Activated CD8-positive, alpha-beta T cell treated with anti-CD3 and anti-CD28 coated beads for 36 hours (primary cell): Measurements from ENCODE around the gene FBXO28. TPM values are rescaled to one million over a fixed set of nuclear protein-coding genes. Genes with fewer than 3 reads are reported as not detected.

Experiments used
- ATAC-seq: fragments of 200-7000 bp; cut with Tn5 transposase; one replicate; pipeline ENCODE4 v1.10.0; 2021; ENCODE audit warnings: mild to moderate bottlenecking, moderate library complexity
- CTCF ChIA-PET: fragments of 350-600 bp; sonication (Branson Sonifier 250); formaldehyde crosslinking; loops from one replicate; lab custom pipeline; 2021; ENCODE audit warnings: antibody characterized with exemption; lab: Charles Lee
- POLR2A ChIA-PET: fragments of 350-600 bp; sonication (Branson Sonifier 250); formaldehyde crosslinking; loops from one replicate; lab custom pipeline; 2021; ENCODE audit warnings: antibody characterized with exemption; lab: Charles Lee
- DNase-seq: peaks from one replicate; pipeline ENCODE4 v3.0.0-alpha.2; 2020
- H3K27ac Mint-ChIP-seq: one replicate; pipeline ENCODE4 v1.8.0; 2021; ENCODE audit warnings: mild to moderate bottlenecking, mixed read lengths
- H3K27me3 Mint-ChIP-seq: one replicate; pipeline ENCODE4 v1.8.0; 2021; ENCODE audit warnings: mixed read lengths
- H3K36me3 Mint-ChIP-seq: one replicate; pipeline ENCODE4 v1.8.0; 2021; ENCODE audit warnings: low read depth, mixed read lengths
- H3K4me1 Mint-ChIP-seq: one replicate; pipeline ENCODE4 v1.8.0; 2021; ENCODE audit warnings: low read depth, mixed read lengths
- H3K4me3 Mint-ChIP-seq: one replicate; pipeline ENCODE4 v1.8.0; 2021; ENCODE audit warnings: mild to moderate bottlenecking, moderate library complexity, mixed read lengths
- H3K9me3 Mint-ChIP-seq: one replicate; pipeline ENCODE4 v1.8.0; 2021; ENCODE audit warnings: mixed read lengths
- intact Hi-C: fragments of 100-400 bp; cut with micrococcal nuclease; formaldehyde crosslinking; loops from one replicate; pipeline ENCODE4 v1.10.0; 2022
- total RNA-seq, 2 experiments: library from RNA; stranded (reverse); gene quantifications; one replicate each; pipeline ENCODE4 v1.2.3, GENCODE V29; 2021
- TF ChIP-seq, protein P1 (sequence below): fragments of 200-600 bp; IDR thresholded peaks from one replicate; pipeline ENCODE4 v1.8.0; 2022; ENCODE audit warnings: antibody characterized with exemption, mild to moderate bottlenecking

Gene FBXO28
- total RNA-seq, 2 experiments from 2014 or later: 21.5 to 21.7 TPM

DNA sequence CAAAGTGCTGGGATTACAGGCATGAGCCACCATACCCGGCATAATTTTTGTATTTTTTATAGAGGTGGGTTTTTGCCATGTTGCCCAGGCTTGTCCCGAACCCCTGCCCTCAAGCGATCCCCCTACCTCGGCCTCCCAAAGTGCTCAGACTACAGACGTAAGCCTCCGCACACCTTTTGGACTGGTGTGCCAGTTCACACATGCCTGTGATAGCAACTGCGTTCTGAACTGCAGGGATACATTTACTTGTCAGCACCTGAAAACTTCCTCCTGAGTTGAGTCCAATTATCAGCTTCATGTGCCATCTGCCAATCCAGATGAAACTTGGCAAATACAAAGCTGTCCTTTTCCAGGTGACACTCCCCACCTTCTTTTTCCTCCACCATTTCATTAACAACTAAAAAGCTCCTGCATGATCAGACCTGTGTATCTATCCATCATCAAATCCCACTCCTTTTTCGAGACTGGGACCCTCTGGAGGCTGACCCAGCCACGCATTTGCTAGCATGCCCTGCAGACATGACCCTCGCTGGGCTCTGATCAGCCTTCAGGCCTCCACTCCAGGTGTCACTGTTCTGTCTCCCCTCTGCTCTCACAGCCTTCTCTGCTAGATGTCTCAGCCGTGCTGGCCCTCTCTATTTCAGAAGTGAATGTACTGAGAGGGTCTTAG is 67.0 kb downstream of the FBXO28 start:
- TF ChIP-seq, protein P1, sequence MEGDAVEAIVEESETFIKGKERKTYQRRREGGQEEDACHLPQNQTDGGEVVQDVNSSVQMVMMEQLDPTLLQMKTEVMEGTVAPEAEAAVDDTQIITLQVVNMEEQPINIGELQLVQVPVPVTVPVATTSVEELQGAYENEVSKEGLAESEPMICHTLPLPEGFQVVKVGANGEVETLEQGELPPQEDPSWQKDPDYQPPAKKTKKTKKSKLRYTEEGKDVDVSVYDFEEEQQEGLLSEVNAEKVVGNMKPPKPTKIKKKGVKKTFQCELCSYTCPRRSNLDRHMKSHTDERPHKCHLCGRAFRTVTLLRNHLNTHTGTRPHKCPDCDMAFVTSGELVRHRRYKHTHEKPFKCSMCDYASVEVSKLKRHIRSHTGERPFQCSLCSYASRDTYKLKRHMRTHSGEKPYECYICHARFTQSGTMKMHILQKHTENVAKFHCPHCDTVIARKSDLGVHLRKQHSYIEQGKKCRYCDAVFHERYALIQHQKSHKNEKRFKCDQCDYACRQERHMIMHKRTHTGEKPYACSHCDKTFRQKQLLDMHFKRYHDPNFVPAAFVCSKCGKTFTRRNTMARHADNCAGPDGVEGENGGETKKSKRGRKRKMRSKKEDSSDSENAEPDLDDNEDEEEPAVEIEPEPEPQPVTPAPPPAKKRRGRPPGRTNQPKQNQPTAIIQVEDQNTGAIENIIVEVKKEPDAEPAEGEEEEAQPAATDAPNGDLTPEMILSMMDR: no peak
- CTCF ChIA-PET: interaction anchor here (1.6 to 3.1 kb wide), 2 partner anchors 11 to 65 kb away, joined by 3 to 12 read pairs; no protein-coding TSS in a partner anchor
- no peaks in the 10 kb centered on the region for H3K9me3 Mint-ChIP-seq
- no peaks in the 10 kb centered on the region for H3K27me3 Mint-ChIP-seq
- peak overlapping the region; percentile 18 for H3K27ac Mint-ChIP-seq
- intact Hi-C loops: loop anchor here (10.0 kb wide), 1 partner anchor 66 kb away; the partner anchor contains the start of gene FBXO28
- POLR2A ChIA-PET: interaction anchor here (1.2 to 5.8 kb wide), 2 partner anchors 11 to 12 kb away, joined by 3 to 39 read pairs; no protein-coding TSS in a partner anchor
- H3K36me3 Mint-ChIP-seq: peaks cover 17% of the 10 kb centered on the region
- H3K4me3 Mint-ChIP-seq: no peak overlapping the region
- DNase-seq: no peak
- H3K4me1 Mint-ChIP-seq: peaks cover 26% of the 10 kb centered on the region
- no peak for ATAC-seq

DNA sequence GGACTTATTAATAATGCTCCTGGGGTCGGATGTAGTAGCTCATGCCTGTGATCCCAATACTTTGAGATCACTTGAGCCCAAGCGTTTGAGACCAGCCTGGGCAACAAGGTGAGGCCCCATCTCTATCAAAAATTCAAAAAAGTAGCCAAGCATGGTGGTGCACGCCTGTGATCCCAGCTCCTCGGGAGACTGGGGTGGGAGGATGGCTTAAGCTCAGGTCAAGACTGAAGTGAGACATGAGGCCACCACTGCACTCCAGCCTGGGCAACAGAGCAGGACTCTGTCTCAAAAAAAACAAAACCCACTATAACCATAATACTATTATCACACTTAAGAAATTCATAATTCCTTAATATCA is 67.5 kb downstream of the FBXO28 start:
- POLR2A ChIA-PET: interaction anchor here (1.2 to 5.8 kb wide), 3 partner anchors 11 to 18 kb away, joined by 3 to 39 read pairs (median 3); no protein-coding TSS in a partner anchor
- Mint-ChIP-seq H3K27ac (no peak overlapping the region), H3K27me3 (no peaks in the 10 kb centered on the region), H3K4me3 (peak overlapping the region; percentile 81), H3K36me3 (peaks cover 20% of the 10 kb centered on the region), H3K4me1 (peaks cover 30% of the 10 kb centered on the region), H3K9me3 (no peaks in the 10 kb centered on the region)
- DNase-seq (no peak), ATAC-seq (no peak)
- CTCF ChIA-PET: interaction anchor here (1.6 to 3.1 kb wide), 3 partner anchors 12 to 66 kb away, joined by 3 to 12 read pairs (median 5); no protein-coding TSS in a partner anchor
- TF ChIP-seq, protein P1: no peak
- intact Hi-C loops: loop anchor here (10.0 kb wide), 1 partner anchor 67 kb away; the partner anchor contains the start of gene FBXO28

DNA sequence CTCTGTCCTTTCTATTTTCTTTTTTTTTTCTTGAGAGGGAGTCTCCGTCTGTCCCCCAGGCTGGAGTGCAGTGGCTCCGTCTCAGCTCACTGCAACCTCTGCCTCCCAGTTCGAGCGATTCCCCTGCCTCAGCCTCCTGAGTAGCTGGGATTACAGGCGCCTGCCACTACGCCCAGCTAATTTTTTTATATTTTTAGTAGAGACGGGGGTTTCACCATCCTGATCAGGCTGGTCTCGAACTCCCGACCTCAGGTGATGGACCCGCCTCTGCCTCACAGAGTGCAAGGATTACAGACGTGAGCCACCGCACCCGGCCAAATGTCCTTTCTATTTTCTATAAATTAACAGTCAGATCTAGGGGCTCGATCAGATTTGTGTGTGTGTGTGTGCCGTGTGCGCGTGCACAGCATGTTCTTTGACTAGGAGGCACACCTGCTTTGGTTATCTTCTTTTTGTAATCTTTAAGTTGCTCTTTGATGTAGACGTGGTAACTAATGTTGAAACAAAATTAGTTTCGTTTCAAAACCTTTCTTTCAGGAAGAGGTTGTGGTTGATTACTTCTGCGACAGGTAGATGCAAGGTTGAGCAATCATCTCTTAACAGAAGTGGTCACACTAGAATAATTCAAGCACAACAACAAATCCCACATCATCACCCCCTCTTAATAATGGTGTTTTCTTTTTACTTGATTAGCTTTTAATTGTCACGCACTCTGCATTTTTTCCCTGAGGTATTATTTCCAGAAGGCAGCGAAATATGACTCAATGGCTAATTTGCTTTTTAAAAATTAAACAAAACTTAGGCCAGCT is 68.3 kb downstream of the FBXO28 start:
- Mint-ChIP-seq H3K4me1 (peaks cover 36% of the 10 kb centered on the region), H3K4me3 (peak overlapping the region; percentile 81), H3K27ac (peak overlapping the region; percentile 85), H3K9me3 (no peaks in the 10 kb centered on the region), H3K36me3 (peaks cover 25% of the 10 kb centered on the region), H3K27me3 (no peaks in the 10 kb centered on the region)
- DNase-seq (peak; percentile 73), ATAC-seq (peak; percentile 50)
- intact Hi-C loops: loop anchor here (10.0 kb wide), 1 partner anchor 67 kb away; the partner anchor contains the start of gene FBXO28
- ChIA-PET CTCF (interaction anchor here (0.8 to 3.1 kb wide), 6 partner anchors 11 to 274 kb away, joined by 3 to 12 read pairs (median 3); no protein-coding TSS in a partner anchor), POLR2A (interaction anchor here (0.6 to 5.8 kb wide), 7 partner anchors 11 to 197 kb away, joined by 3 to 39 read pairs (median 4); partner anchors contain the start of gene FBXO28)
- TF ChIP-seq, protein P1: no peak

DNA sequence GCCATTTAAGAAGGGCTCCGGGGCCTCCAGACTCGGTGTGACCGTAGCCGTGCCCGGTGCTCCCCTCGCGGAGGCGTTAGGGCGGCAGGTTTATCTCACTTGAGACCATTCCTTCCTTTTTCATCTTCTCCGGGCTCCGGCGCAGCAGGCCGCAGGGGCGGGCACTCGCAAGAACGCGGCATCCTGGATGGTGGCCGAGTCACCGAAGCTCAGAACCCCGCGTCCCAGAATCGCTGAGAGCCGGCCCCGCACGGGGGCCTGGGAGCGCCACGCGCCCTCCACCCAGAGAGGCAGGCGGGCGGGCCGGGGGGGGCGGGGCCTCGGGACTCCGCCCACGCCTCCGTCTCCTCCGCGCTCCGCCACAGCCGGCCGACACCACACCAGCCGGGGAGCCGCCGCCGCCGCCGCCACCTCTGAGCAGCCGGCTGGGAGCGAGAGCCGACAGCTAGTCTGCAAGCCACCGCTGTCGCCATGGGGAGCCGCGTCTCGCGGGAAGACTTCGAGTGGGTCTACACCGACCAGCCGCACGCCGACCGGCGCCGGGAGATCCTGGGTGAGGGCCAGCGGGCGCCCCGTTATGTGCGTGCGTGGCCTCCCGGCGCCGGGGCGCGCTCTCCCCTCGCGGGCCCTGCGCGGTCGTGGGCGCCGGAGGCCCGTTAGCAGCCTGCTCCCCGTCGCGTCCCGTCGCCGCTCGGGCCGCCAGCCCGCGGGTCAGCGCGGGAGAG is 69.1 kb downstream of the FBXO28 start, which contains the start of gene DEGS1:
DEGS1 (plus strand) TSS at position 375 of the 725 bp plus-strand sequence; CDS start at position 472, 97 bp downstream.
- peak; percentile 85 for DNase-seq
- ChIA-PET POLR2A (interaction anchor here (0.6 to 5.8 kb wide), 9 partner anchors 10 to 196 kb away, joined by 3 to 39 read pairs (median 3); partner anchors contain the start of gene FBXO28), CTCF (interaction anchor here (0.8 to 3.1 kb wide), 6 partner anchors 10 to 273 kb away, joined by 3 to 12 read pairs (median 4); no protein-coding TSS in a partner anchor)
- peak within 1 kb of the TSS; percentile 94 for H3K4me3 Mint-ChIP-seq
- H3K36me3 Mint-ChIP-seq: peaks cover 28% of the 10 kb centered on the region
- no peaks in the 10 kb centered on the region for H3K9me3 Mint-ChIP-seq
- intact Hi-C loops: loop anchor here (10.0 kb wide), 1 partner anchor 68 kb away; the partner anchor contains the start of gene FBXO28
- no peaks in the 10 kb centered on the region for H3K27me3 Mint-ChIP-seq
- TF ChIP-seq, protein P1: no peak
- H3K27ac Mint-ChIP-seq: peak within 1 kb of the TSS; percentile 89
- H3K4me1 Mint-ChIP-seq: peaks cover 41% of the 10 kb centered on the region
- ATAC-seq: peak; percentile 73
